ENCODE data around the gene PSIP1.

GRCh38 chr9:15552636-15553527 lies 42.1 kb upstream of the PSIP1 start, which contains the start of gene CCDC171:
- TF ChIP-seq EZH2 (IDR thresholded peaks at IDR 0.05) (no peak), POLR2AphosphoS5 (IDR thresholded peaks at IDR 0.05; ENCODE audit: borderline replicate concordance, low read depth, low read length) (peak; percentile 73), FOXP2 (optimal IDR thresholded peaks at IDR 0.05; ENCODE audit: control extremely low read depth, extremely low read length, insufficient read depth) (peak; percentile 72)

Data from SK-N-MC (cell line).